Ascending aorta (tissue), 2 donors: ENCODE results near the gene ADAMTS14. TPM values are rescaled to one million over a fixed set of nuclear protein-coding genes. Genes with fewer than 3 reads are reported as not detected.

Experiments used
- DNase-seq, 2 donors: peaks; one replicate each; pipeline ENCODE4 v3.0.0-alpha.2; 2019; ENCODE audit warnings: low spot score in 2 of 2
- H3K27ac ChIP-seq, 2 donors: fragments of 200-600 bp; sonication (generic); one replicate each; pipeline ENCODE4 v1.5.1; 2016 to 2017; ENCODE audit warnings: mild to moderate bottlenecking in 1 of 2
- H3K27me3 ChIP-seq: fragments of 200-600 bp; sonication (generic); one replicate; pipeline ENCODE4 v1.5.1; 2017
- H3K36me3 ChIP-seq, 2 donors: fragments of 200-600 bp; sonication (generic); one replicate each; pipeline ENCODE4 v1.5.1; 2016
- H3K4me1 ChIP-seq, 2 donors: fragments of 200-600 bp; sonication (generic); one replicate each; pipeline ENCODE4 v1.5.1; 2016 to 2017; ENCODE audit warnings: mild to moderate bottlenecking in 1 of 2
- H3K4me3 ChIP-seq, 2 donors: fragments of 200-600 bp; sonication (generic); one replicate each; pipeline ENCODE4 v1.5.1; 2016 to 2017; ENCODE audit warnings: mild to moderate bottlenecking in 1 of 2
- H3K9me3 ChIP-seq, 2 donors: fragments of 200-600 bp; sonication (generic); one replicate each; pipeline ENCODE4 v1.5.1; 2016
- CTCF ChIP-seq, 3 experiments: fragments of 200-600 bp in 2 of 3; fragments of 450-650 bp in 1 of 3; sonication (generic) in 2 of 3; IDR thresholded peaks; one replicate each; pipeline ENCODE4 v1.5.1; 2016 to 2019; ENCODE audit warnings: antibody characterized with exemption in 3 of 3, mild to moderate bottlenecking in 1 of 3, moderate library complexity in 1 of 3
- intact Hi-C: fragments of 100-400 bp; cut with DNase I; formaldehyde crosslinking; loops from one replicate; pipeline ENCODE4 v1.15.1; 2023
- total RNA-seq: library from RNA; depleted of rRNA; stranded (reverse); fragments of >200 nt; gene quantifications from one replicate; pipeline ENCODE4 v1.1.0, GENCODE V29; 2016

Gene ADAMTS14
- total RNA-seq, 1 donor from 2014 or later, result 0.32 TPM

GRCh38 chr10:70699659-70700174, 27.4 kb downstream of the ADAMTS14 start:
- no peaks in the 10 kb centered on the region for H3K4me1 ChIP-seq
- H3K9me3 ChIP-seq, result no peaks in the 10 kb centered on the region
- intact Hi-C loops, result no loop called here
- no peaks in the 10 kb centered on the region for H3K27me3 ChIP-seq
- no peak for TF ChIP-seq CTCF (IDR thresholded peaks at IDR 0.05)
- H3K4me3 ChIP-seq, result no peak overlapping the region
- no peak for DNase-seq
- no peak overlapping the region for H3K27ac ChIP-seq
- H3K36me3 ChIP-seq, result no peaks in the 10 kb centered on the region

- no peaks in the 10 kb centered on the region for H3K27me3 ChIP-seq
- no peak for TF ChIP-seq CTCF (IDR thresholded peaks at IDR 0.05)
- no peaks in the 10 kb centered on the region for H3K4me1 ChIP-seq
- no peaks in the 10 kb centered on the region for H3K9me3 ChIP-seq
- intact Hi-C loops, result no loop called here
- H3K4me3 ChIP-seq, result no peak overlapping the region
- no peaks in the 10 kb centered on the region for H3K36me3 ChIP-seq
- DNase-seq, result no peak
- no peak overlapping the region for H3K27ac ChIP-seq
Measured at GRCh38 chr10:70702190-70702763, 30.0 kb downstream of the ADAMTS14 start.

- intact Hi-C loops, result no loop called here
- Histone ChIP-seq H3K27me3 (no peaks in the 10 kb centered on the region), H3K9me3 (no peaks in the 10 kb centered on the region), H3K36me3 (no peaks in the 10 kb centered on the region), H3K27ac (no peak overlapping the region), H3K4me3 (no peak overlapping the region), H3K4me1 (no peaks in the 10 kb centered on the region)
- no peak for DNase-seq
- TF ChIP-seq CTCF (IDR thresholded peaks at IDR 0.05), result no peak
Measured at GRCh38 chr10:70704211-70704610, 31.9 kb downstream of the ADAMTS14 start.

GRCh38 chr10:70705121-70705861, 33.0 kb downstream of the ADAMTS14 start:
- H3K4me3 ChIP-seq, result no peak overlapping the region
- intact Hi-C loops, result no loop called here
- no peak overlapping the region for H3K27ac ChIP-seq
- H3K9me3 ChIP-seq, result no peaks in the 10 kb centered on the region
- TF ChIP-seq CTCF (IDR thresholded peaks at IDR 0.05), result no peak
- H3K36me3 ChIP-seq, result no peaks in the 10 kb centered on the region
- H3K4me1 ChIP-seq, result no peaks in the 10 kb centered on the region
- no peak for DNase-seq
- no peaks in the 10 kb centered on the region for H3K27me3 ChIP-seq

- Histone ChIP-seq H3K27ac (no peak overlapping the region), H3K36me3 (no peaks in the 10 kb centered on the region), H3K27me3 (no peaks in the 10 kb centered on the region), H3K4me3 (no peak overlapping the region), H3K9me3 (no peaks in the 10 kb centered on the region), H3K4me1 (no peaks in the 10 kb centered on the region)
- TF ChIP-seq CTCF (IDR thresholded peaks at IDR 0.05), result no peak
- intact Hi-C loops, result no loop called here
- no peak for DNase-seq
Measured at GRCh38 chr10:70711177-70711576, 38.9 kb downstream of the ADAMTS14 start.
